K562 (cell line): ENCODE data around the gene HHLA2. TPM values are rescaled to one million over a fixed set of nuclear protein-coding genes. Genes with fewer than 3 reads are reported as not detected.

ENCODE experiments used
- ATAC-seq: fragments of 200-7000 bp; cut with Tn5 transposase; 3 replicates; pipeline ENCODE4 v1.9.1; 2020; ENCODE audit warnings: moderate library complexity
- BruUV-seq: library from RNA; stranded (reverse); fragments of 400-500 nt; replicated peaks from 2 replicates; lab custom pipeline; 2021; lab: Mats Ljungman, UMichigan
- CTCF ChIA-PET: fragments of 300-600 bp; formaldehyde crosslinking; extraction: SDS; loops from one replicate; lab custom pipeline; 2021; ENCODE audit warnings: low intra/inter-chr PET ratio; lab: Yijun Ruan, JAX
- POLR2A ChIA-PET: fragments of 300-600, 350-650 bp; sonication (Branson Sonifier 250); formaldehyde crosslinking; extraction: SDS; loops from one replicate; lab custom pipeline; 2021; ENCODE audit warnings: antibody characterized with exemption, inconsistent platforms; lab: Yijun Ruan, JAX
- DNase-seq, 4 experiments: peaks; one replicate each; pipeline versions ENCODE4 v3.0.0 to v3.0.0-alpha.2; 2011 to 2018; ENCODE audit warnings: low spot score in 3 of 4, mixed read lengths in 3 of 4; ENCODE audit errors: extremely low read depth in 1 of 4
- FAIRE-seq: peaks from 2 replicates; lab custom pipeline; 2011; peaks lifted over from hg19 to GRCh38; lab: Jason Lieb, UNC
- H2AFZ ChIP-seq: 2 replicates; pipeline ENCODE4 v1.6.0; 2011; ENCODE audit warnings: low read depth, low read length, control low read depth, inconsistent platforms
- H3K27ac ChIP-seq: fragments of 200-600 bp; 3 replicates; pipeline ENCODE4 v1.8.0; 2011; ENCODE audit warnings: low read depth, mild to moderate bottlenecking, control low read depth, inconsistent platforms, low read length, moderate library complexity, mixed read lengths; ENCODE audit errors: extremely low read depth
- H3K27me3 ChIP-seq, 2 experiments: fragments of 300-600 bp in 1 of 2; 2 replicates in 1 of 2; 3 replicates in 1 of 2; pipeline versions ENCODE4 v1.6.0 to v1.8.0; 2011; ENCODE audit warnings: inconsistent platforms in 2 of 2, low read length in 2 of 2, mild to moderate bottlenecking in 1 of 2, mixed read lengths in 1 of 2, moderate library complexity in 1 of 2; ENCODE audit not compliant: control insufficient read depth in 2 of 2, insufficient read depth in 2 of 2
- H3K36me3 ChIP-seq: fragments of 300-600 bp; 3 replicates; pipeline ENCODE4 v1.8.0; 2011; ENCODE audit warnings: mild to moderate bottlenecking, low read length, inconsistent platforms; ENCODE audit not compliant: control insufficient read depth, insufficient read depth
- H3K4me1 ChIP-seq, 2 experiments: fragments of 200-600 bp in 1 of 2; replicated peaks in 1 of 2; 2 replicates in 1 of 2; 3 replicates in 1 of 2; pipeline versions ENCODE4 v1.5.1 to v1.8.0; 2011; ENCODE audit warnings: inconsistent platforms in 2 of 2, low read length in 2 of 2, mild to moderate bottlenecking in 1 of 2, mixed read lengths in 1 of 2, moderate library complexity in 1 of 2; ENCODE audit not compliant: control insufficient read depth in 2 of 2, insufficient read depth in 2 of 2
- H3K4me2 ChIP-seq: 2 replicates; pipeline ENCODE4 v1.6.1; 2011; ENCODE audit warnings: low read length, control low read depth, inconsistent platforms, mixed read lengths; ENCODE audit not compliant: insufficient read depth
- H3K4me3 ChIP-seq: fragments of 200-600 bp; sonication (generic), shearing (Covaris generic); 2 replicates; pipeline ENCODE4 v1.5.1; 2016; ENCODE audit warnings: control low read depth, inconsistent platforms
- H3K79me2 ChIP-seq: fragments of 200-600 bp; 3 replicates; pipeline ENCODE4 v1.8.0; 2011; ENCODE audit warnings: low read length, inconsistent platforms; ENCODE audit not compliant: control insufficient read depth, insufficient read depth
- H3K9ac ChIP-seq, 2 experiments: 2 replicates each; pipeline versions ENCODE4 v1.6.0 to v1.6.1; 2011; ENCODE audit warnings: low read depth in 2 of 2, low read length in 2 of 2, control low read depth in 1 of 2, inconsistent platforms in 1 of 2, mild to moderate bottlenecking in 1 of 2, mixed read lengths in 1 of 2; ENCODE audit not compliant: insufficient read depth in 1 of 2
- H3K9me1 ChIP-seq: one replicate; pipeline ENCODE4 v1.6.0; 2011; ENCODE audit warnings: inconsistent platforms, mild to moderate bottlenecking, low read length, moderate library complexity; ENCODE audit not compliant: control insufficient read depth, insufficient read depth
- H3K9me3 ChIP-seq: replicated peaks from 2 replicates; pipeline ENCODE4 v1.5.1; 2011; ENCODE audit warnings: low read depth, low read length, inconsistent platforms; ENCODE audit not compliant: control insufficient read depth, insufficient read depth
- H4K20me1 ChIP-seq: replicated peaks from 2 replicates; pipeline ENCODE4 v1.6.1; 2011; ENCODE audit warnings: low read length, inconsistent platforms, mixed read lengths; ENCODE audit not compliant: control insufficient read depth, insufficient read depth
- BHLHE40 ChIP-seq: IDR thresholded peaks from 2 replicates; pipeline ENCODE4 v1.6.1; 2011; ENCODE audit warnings: low read length, improper control_type of control experiment
- E2F3 ChIP-seq: fragments of 250-450 bp; sonication (Bioruptor Pico); IDR thresholded peaks from 2 replicates; pipeline ENCODE4 v1.4.0; 2020; ENCODE audit warnings: mild to moderate bottlenecking
- HDAC3 ChIP-seq: fragments of 450-650 bp; IDR thresholded peaks from 2 replicates; pipeline ENCODE4 v1.6.1; 2018; ENCODE audit warnings: borderline replicate concordance, mild to moderate bottlenecking, moderate library complexity; ENCODE audit not compliant: partially characterized antibody
- MAFK ChIP-seq: IDR thresholded peaks from 2 replicates; pipeline ENCODE4 v1.6.1; 2011; ENCODE audit warnings: low read length, improper control_type of control experiment
- PHB2 ChIP-seq: fragments of 450-650 bp; IDR thresholded peaks from 2 replicates; pipeline ENCODE4 v1.6.1; 2017; ENCODE audit warnings: low read depth
- PHF20 ChIP-seq: fragments of 450-650 bp; IDR thresholded peaks from 2 replicates; pipeline ENCODE4 v1.6.1; 2018; ENCODE audit not compliant: partially characterized antibody
- POLR3A ChIP-seq: IDR thresholded peaks from 2 replicates; pipeline ENCODE4 v1.6.1; 2011; ENCODE audit warnings: borderline replicate concordance, mild to moderate bottlenecking, moderate library complexity; ENCODE audit not compliant: insufficient read length, insufficient read depth; ENCODE audit errors: extremely low read depth
- POU5F1 ChIP-seq: fragments of 150-350 bp; IDR thresholded peaks from 2 replicates; pipeline ENCODE4 v1.6.1; 2014; ENCODE audit warnings: borderline replicate concordance, low read length, low read depth, mild to moderate bottlenecking; ENCODE audit not compliant: partially characterized antibody
- SMARCA4 ChIP-seq: fragments of 450-650 bp; IDR thresholded peaks from 2 replicates; pipeline ENCODE4 v1.6.1; 2016
- SREBF1 ChIP-seq: fragments of 150-350 bp; IDR thresholded peaks from 2 replicates; pipeline ENCODE4 v1.6.1; 2014; ENCODE audit warnings: antibody characterized with exemption, low read depth, low read length, borderline replicate concordance
- TEAD2 ChIP-seq: fragments of 450-650 bp; IDR thresholded peaks from 2 replicates; pipeline ENCODE4 v1.6.1; 2016; ENCODE audit warnings: missing genetic modification characterization, control low read depth, missing compliant biosample characterization
- WGBS: fragments of 100-300 bp; shearing (Covaris generic); methylation state at CpG from one replicate; pipeline ENCODE4 v1.1.6; 2016; ENCODE audit warnings: low coverage, mixed read lengths; ENCODE audit not compliant: insufficient coverage; ENCODE audit errors: missing lambda C conversion rate; 5-methylcytosine and 5-hydroxymethylcytosine counted together
- in situ Hi-C: fragments of 300-500 bp; cut with MboI; formaldehyde crosslinking; loops from 4 replicates; pipeline ENCODE4 v1.15.0; 2018; ENCODE audit warnings: inconsistent platforms, mixed read lengths
- intact Hi-C: fragments of 100-400 bp; cut with micrococcal nuclease; formaldehyde crosslinking; loops from 2 replicates; pipeline ENCODE4 v1.14.2; 2022
- polyA plus RNA-seq, 8 experiments: library from polyadenylated mRNA; depleted of rRNA in 4 of 8; stranded (reverse) in 5 of 8; unstranded in 3 of 8; fragments of >200 nt; fragmentation: Nextera tagmentation in 2 of 8; fragmentation: Illumina TruSeq in 1 of 8; extraction: Ambion mirVana in 2 of 8; extraction: Trizol in 1 of 8; gene quantifications; 2 replicates each; pipeline versions ENCODE4 v1.2.1 to v1.2.3, GENCODE V29; 2011 to 2014; ENCODE audit warnings: inconsistent platforms in 1 of 8, missing spikeins in 1 of 8
- total RNA-seq, 7 experiments: library from RNA; depleted of rRNA in 6 of 7; stranded (reverse); fragments of >200 nt in 6 of 7; fragmentation: Illumina TruSeq in 2 of 7; extraction: Trizol in 2 of 7; gene quantifications; 2 replicates each; pipeline versions ENCODE4 v1.2.1 to v1.2.3, GENCODE V29; 2011 to 2021; ENCODE audit warnings: low replicate concordance in 1 of 7
- TF ChIP-seq, protein P1 (sequence below): sonication (generic); formaldehyde crosslinking; IDR thresholded peaks from 2 replicates; pipeline ENCODE4 v1.8.0; 2022; ENCODE audit warnings: mild to moderate bottlenecking, low read depth, missing genetic modification reagents
- TF ChIP-seq, protein P2 (sequence below), 2 experiments: fragments of 250-450 bp in 1 of 2; fragments of 450-650 bp in 1 of 2; sonication (Bioruptor Pico) in 1 of 2; IDR thresholded peaks; 2 replicates each; pipeline versions ENCODE4 v1.6.1 to v1.8.0; 2016 to 2021; ENCODE audit warnings: mild to moderate bottlenecking in 2 of 2, moderate library complexity in 2 of 2, missing compliant biosample characterization in 1 of 2, missing genetic modification characterization in 1 of 2
- TF ChIP-seq, protein P3 (sequence below): sonication (generic); formaldehyde crosslinking; IDR thresholded peaks from 2 replicates; pipeline ENCODE4 v1.8.0; 2022; ENCODE audit warnings: missing genetic modification reagents, mild to moderate bottlenecking, moderate library complexity, borderline replicate concordance

The HHLA2 gene
- total and polyA plus RNA-seq, 9 of the 15 experiments (the other 6 are each of a cell fraction or from before 2014, with no cell fraction given): 0.04 TPM; not detected in 7

DNA sequence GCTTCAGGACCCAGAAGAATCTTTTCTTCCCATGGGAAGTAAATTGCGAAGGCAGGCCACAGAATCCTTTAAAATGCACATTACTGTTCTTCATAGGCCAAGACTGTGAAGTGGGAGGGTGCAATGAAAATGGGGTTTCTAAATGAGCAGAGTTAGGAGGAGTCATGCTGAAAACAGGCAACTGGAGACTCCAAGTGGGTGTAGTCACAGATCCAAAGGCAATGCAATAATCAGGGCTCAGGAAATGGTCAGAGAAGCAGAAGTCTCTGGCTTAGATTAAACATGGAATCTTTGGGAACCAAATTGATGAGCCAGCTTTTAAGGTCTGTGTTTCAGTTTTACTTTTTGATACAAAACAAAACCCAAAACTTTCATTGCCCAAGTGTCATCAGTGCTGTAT lies 37.6 kb downstream of the HHLA2 start:
- DNase-seq (no peak), FAIRE-seq (no peak), ATAC-seq (no peak)
- in situ Hi-C loops (no loop called here), intact Hi-C loops (no loop called here)
- Histone ChIP-seq H3K79me2 (no peaks in the 10 kb centered on the region), H3K4me3 (no peak overlapping the region), H3K9ac (no peak overlapping the region), H3K4me1 (no peaks in the 10 kb centered on the region; a peak in 3 of 5 replicates), H3K9me3 (no peaks in the 10 kb centered on the region), H3K4me2 (no peak overlapping the region), H3K36me3 (no peaks in the 10 kb centered on the region), H3K9me1 (no peaks in the 10 kb centered on the region), H2AFZ (no peak overlapping the region), H4K20me1 (no peaks in the 10 kb centered on the region), H3K27me3 (no peaks in the 10 kb centered on the region), H3K27ac (no peak overlapping the region)
- TF ChIP-seq E2F3 (CRISPR knock-in tag) (no peak), BHLHE40 (no peak), POU5F1 (no peak), POLR3A (no peak), PHF20 (no peak), PHB2 (no peak)
- ChIA-PET CTCF (no interaction called here), POLR2A (no interaction called here)
- BruUV-seq: no TSS peak
- WGBS: 0% methylated on average over 1 of the region's 1 CpG

DNA sequence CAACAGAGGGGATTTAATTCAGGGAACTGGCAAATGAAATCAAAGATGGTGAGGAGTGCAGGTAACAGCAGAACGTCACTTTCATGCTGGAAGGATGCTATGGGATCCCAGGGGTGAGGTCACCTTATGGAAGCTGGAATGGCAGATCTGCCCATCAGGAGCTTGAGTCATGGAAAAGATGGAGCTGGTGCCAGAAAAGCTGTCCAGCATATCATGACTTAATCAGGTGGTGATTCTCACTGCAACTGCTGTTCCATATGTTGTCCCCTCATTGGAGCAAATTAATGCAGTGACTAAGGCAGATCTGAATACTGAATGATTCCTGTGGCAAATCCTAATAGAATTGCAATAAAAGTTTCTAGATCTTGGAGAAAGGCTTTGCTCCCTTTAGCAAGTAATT lies 38.4 kb downstream of the HHLA2 start:
- H3K79me2 ChIP-seq: no peaks in the 10 kb centered on the region
- no peak overlapping the region for H2AFZ ChIP-seq
- H3K27ac ChIP-seq: no peak overlapping the region
- no TSS peak for BruUV-seq
- H3K4me2 ChIP-seq: no peak overlapping the region
- in situ Hi-C loops (no loop called here), intact Hi-C loops (no loop called here)
- no peak overlapping the region for H3K9ac ChIP-seq
- no peak overlapping the region for H3K4me3 ChIP-seq
- FAIRE-seq (no peak), DNase-seq (no peak), ATAC-seq (no peak)
- WGBS: 0% methylated on average over 1 of the region's 1 CpG
- H3K4me1 ChIP-seq: no peaks in the 10 kb centered on the region; a peak in 1 of 5 replicates
- CTCF ChIA-PET: no interaction called here
- no peaks in the 10 kb centered on the region for H3K27me3 ChIP-seq
- H4K20me1 ChIP-seq: no peaks in the 10 kb centered on the region
- H3K36me3 ChIP-seq: no peaks in the 10 kb centered on the region
- H3K9me1 ChIP-seq: no peaks in the 10 kb centered on the region
- no peaks in the 10 kb centered on the region for H3K9me3 ChIP-seq
- POLR2A ChIA-PET: interaction anchor here (1.0 kb wide), 1 partner anchor 25 kb away, joined by 3 read pairs; no protein-coding TSS in a partner anchor
- TF ChIP-seq SMARCA4 (no peak), MAFK (no peak), HDAC3 (no peak), SREBF1 (no peak), TEAD2 (no peak)
- TF ChIP-seq, protein P1, sequence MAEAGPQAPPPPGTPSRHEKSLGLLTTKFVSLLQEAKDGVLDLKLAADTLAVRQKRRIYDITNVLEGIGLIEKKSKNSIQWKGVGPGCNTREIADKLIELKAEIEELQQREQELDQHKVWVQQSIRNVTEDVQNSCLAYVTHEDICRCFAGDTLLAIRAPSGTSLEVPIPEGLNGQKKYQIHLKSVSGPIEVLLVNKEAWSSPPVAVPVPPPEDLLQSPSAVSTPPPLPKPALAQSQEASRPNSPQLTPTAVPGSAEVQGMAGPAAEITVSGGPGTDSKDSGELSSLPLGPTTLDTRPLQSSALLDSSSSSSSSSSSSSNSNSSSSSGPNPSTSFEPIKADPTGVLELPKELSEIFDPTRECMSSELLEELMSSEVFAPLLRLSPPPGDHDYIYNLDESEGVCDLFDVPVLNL (CRISPR knock-in tag): no peak
- TF ChIP-seq, protein P2, sequence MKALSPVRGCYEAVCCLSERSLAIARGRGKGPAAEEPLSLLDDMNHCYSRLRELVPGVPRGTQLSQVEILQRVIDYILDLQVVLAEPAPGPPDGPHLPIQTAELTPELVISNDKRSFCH (CRISPR knock-in tag; IDR thresholded peaks at IDR 0.05): no peak
- TF ChIP-seq, protein P2 (tag; IDR thresholded peaks at IDR 0.05): no peak
- TF ChIP-seq, protein P3, sequence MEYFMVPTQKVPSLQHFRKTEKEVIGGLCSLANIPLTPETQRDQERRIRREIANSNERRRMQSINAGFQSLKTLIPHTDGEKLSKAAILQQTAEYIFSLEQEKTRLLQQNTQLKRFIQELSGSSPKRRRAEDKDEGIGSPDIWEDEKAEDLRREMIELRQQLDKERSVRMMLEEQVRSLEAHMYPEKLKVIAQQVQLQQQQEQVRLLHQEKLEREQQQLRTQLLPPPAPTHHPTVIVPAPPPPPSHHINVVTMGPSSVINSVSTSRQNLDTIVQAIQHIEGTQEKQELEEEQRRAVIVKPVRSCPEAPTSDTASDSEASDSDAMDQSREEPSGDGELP (CRISPR knock-in tag): no peak
